GM23338 (cell line): ENCODE data around the gene PRDM9.
A peak's percentile ranks its signal among the peaks of the same experiment; 100 is the strongest.

Experiments
- EZH2 ChIP-seq: fragments of 200-600 bp; sonication (generic); IDR thresholded peaks from one replicate; pipeline ENCODE4 v1.8.0; 2017; ENCODE audit warnings: antibody characterized with exemption, mild to moderate bottlenecking, low read depth; ENCODE audit not compliant: unreplicated experiment
- EZH2phosphoT487 ChIP-seq: fragments of 200-600 bp; sonication (generic); IDR thresholded peaks from one replicate; pipeline ENCODE4 v1.8.1; 2018; ENCODE audit warnings: antibody characterized with exemption; ENCODE audit not compliant: unreplicated experiment
- JUNB ChIP-seq: IDR thresholded peaks from one replicate; pipeline ENCODE4 v1.6.1; 2016; ENCODE audit warnings: antibody characterized with exemption; ENCODE audit not compliant: unreplicated experiment
- POLR2AphosphoS5 ChIP-seq: IDR thresholded peaks from 2 replicates; pipeline ENCODE4 v1.6.1; 2016; ENCODE audit warnings: antibody characterized with exemption, low read depth
- ZNF331 ChIP-seq: fragments of 250-450 bp; sonication (Bioruptor Pico); IDR thresholded peaks from 2 replicates; pipeline ENCODE4 v1.5.0; 2020; ENCODE audit warnings: low read depth, mild to moderate bottlenecking, moderate library complexity
- TF ChIP-seq, protein P1 (sequence below), 2 experiments: fragments of 200-600 bp in 1 of 2; sonication (generic) in 1 of 2; conservative IDR thresholded peaks; 2 replicates each; pipeline versions ENCODE4 v1.5.1 to v1.6.1; 2016 to 2017; ENCODE audit warnings: antibody characterized with exemption in 2 of 2, low read depth in 2 of 2, mild to moderate bottlenecking in 2 of 2, moderate library complexity in 1 of 2

DNA sequence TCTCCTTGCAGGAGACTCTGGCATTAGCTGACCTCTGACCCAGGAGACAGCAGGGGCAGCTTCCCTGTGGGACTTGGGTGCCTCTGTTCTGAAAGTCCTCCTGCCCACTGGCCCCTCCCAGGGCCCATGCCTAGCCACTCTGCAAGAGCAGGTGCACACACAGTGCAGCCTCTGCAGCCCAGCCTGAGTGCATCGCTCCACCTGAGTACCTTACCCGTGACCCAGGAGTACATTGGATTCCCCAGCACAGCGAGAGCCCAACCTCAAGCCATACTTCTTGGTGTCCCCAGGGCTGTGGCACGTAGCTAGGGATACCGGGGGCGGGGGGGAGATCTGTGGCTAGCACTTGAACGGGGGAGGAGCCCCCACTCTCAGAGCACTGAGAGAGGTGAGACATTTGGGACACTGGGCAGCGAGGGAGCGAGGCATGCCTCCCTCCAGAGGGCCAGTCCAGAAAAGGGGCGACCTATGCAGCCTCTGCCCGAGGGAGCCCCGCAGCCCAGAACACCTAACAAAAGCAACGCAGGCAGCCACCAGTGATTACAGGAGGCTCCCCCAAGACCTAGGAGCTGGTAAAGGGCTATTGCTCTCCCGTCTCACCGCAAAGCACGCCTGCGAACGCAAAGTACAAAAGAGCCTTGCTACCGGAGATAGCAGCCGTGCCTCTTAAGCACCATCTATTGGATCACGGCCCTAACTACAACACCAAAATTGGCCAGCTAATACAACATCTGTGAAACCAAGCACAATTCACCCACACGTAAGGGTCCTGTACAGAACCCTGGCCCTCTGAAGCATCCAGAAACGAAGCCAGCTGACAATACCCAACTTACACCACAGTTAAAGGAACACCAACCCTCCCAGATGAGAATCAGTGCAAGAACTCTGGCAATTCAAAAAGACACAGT is 826 bp upstream of the PRDM9 start:
- TF ChIP-seq ZNF331 (no peak), JUNB (no peak), POLR2AphosphoS5 (no peak), EZH2 (no peak), EZH2phosphoT487 (no peak)
- TF ChIP-seq, protein P1, sequence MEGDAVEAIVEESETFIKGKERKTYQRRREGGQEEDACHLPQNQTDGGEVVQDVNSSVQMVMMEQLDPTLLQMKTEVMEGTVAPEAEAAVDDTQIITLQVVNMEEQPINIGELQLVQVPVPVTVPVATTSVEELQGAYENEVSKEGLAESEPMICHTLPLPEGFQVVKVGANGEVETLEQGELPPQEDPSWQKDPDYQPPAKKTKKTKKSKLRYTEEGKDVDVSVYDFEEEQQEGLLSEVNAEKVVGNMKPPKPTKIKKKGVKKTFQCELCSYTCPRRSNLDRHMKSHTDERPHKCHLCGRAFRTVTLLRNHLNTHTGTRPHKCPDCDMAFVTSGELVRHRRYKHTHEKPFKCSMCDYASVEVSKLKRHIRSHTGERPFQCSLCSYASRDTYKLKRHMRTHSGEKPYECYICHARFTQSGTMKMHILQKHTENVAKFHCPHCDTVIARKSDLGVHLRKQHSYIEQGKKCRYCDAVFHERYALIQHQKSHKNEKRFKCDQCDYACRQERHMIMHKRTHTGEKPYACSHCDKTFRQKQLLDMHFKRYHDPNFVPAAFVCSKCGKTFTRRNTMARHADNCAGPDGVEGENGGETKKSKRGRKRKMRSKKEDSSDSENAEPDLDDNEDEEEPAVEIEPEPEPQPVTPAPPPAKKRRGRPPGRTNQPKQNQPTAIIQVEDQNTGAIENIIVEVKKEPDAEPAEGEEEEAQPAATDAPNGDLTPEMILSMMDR (conservative IDR thresholded peaks at IDR 0.05; ENCODE audit: low read depth in 2 of 2) = peak; percentile 52 to 72
